Activated CD8-positive, alpha-beta memory T cell treated with anti-CD3 and anti-CD28 coated beads, Interleukin-2, amount 10 ng/mL, durations not matched to agents 7 days and 5 days (primary cell): ENCODE data around the gene EXOC6B. TPM values are rescaled to one million over a fixed set of nuclear protein-coding genes. Genes with fewer than 3 reads are reported as not detected.

ENCODE experiments used
- ATAC-seq: fragments of 150-1000 bp; cut with Tn5 transposase; one replicate; pipeline ENCODE4 v1.10.0; 2021; ENCODE audit warnings: moderate library complexity
- CTCF ChIA-PET: fragments of 350-600 bp; sonication (Branson Sonifier 250); formaldehyde crosslinking; loops from one replicate; lab custom pipeline; 2021; ENCODE audit warnings: antibody characterized with exemption; lab: Charles Lee
- DNase-seq: peaks from one replicate; pipeline ENCODE4 v3.0.0-alpha.2; 2020
- H3K27ac Mint-ChIP-seq: one replicate; pipeline ENCODE4 v1.8.0; 2021; ENCODE audit warnings: mild to moderate bottlenecking, mixed read lengths
- H3K27me3 Mint-ChIP-seq: one replicate; pipeline ENCODE4 v1.8.0; 2021; ENCODE audit warnings: mixed read lengths
- H3K36me3 Mint-ChIP-seq: one replicate; pipeline ENCODE4 v1.8.0; 2021; ENCODE audit warnings: mild to moderate bottlenecking, mixed read lengths
- H3K4me1 Mint-ChIP-seq: one replicate; pipeline ENCODE4 v1.8.0; 2021; ENCODE audit warnings: mixed read lengths
- H3K4me3 Mint-ChIP-seq: one replicate; pipeline ENCODE4 v1.8.0; 2021; ENCODE audit warnings: mild to moderate bottlenecking, moderate library complexity, mixed read lengths
- H3K9me3 Mint-ChIP-seq: one replicate; pipeline ENCODE4 v1.8.0; 2022; ENCODE audit warnings: low read depth, mixed read lengths
- total RNA-seq, 2 experiments: library from RNA; stranded (reverse); gene quantifications; one replicate each; pipeline ENCODE4 v1.2.3, GENCODE V29; 2021

EXOC6B gene
- total RNA-seq, 2 experiments from 2014 or later = 14.1 to 22.8 TPM

GRCh38 chr2:72708236-72708635, 117.6 kb downstream of the EXOC6B start:
- Mint-ChIP-seq H3K27ac (no peak overlapping the region), H3K4me1 (peaks cover 3% of the 10 kb centered on the region), H3K9me3 (no peaks in the 10 kb centered on the region), H3K36me3 (peaks cover 2% of the 10 kb centered on the region), H3K27me3 (no peaks in the 10 kb centered on the region), H3K4me3 (no peak overlapping the region)
- DNase-seq (no peak), ATAC-seq (no peak)
- CTCF ChIA-PET = interaction anchor here (1.0 kb wide), 1 partner anchor 154 kb away, joined by 4 read pairs; no protein-coding TSS in a partner anchor

- Mint-ChIP-seq H3K27ac (no peak overlapping the region), H3K27me3 (no peaks in the 10 kb centered on the region), H3K9me3 (no peaks in the 10 kb centered on the region), H3K4me1 (no peaks in the 10 kb centered on the region), H3K36me3 (peaks cover 4% of the 10 kb centered on the region), H3K4me3 (no peak overlapping the region)
- CTCF ChIA-PET = no interaction called here
- no peak for ATAC-seq
- DNase-seq = no peak
These were observed 127.5 kb downstream of the EXOC6B start for GRCh38 chr2:72698300-72698699.

- no peaks in the 10 kb centered on the region for H3K27me3 Mint-ChIP-seq
- no peaks in the 10 kb centered on the region for H3K9me3 Mint-ChIP-seq
- CTCF ChIA-PET = no interaction called here
- no peak overlapping the region for H3K27ac Mint-ChIP-seq
- no peak for DNase-seq
- H3K36me3 Mint-ChIP-seq = peaks cover 4% of the 10 kb centered on the region
- no peak for ATAC-seq
- no peaks in the 10 kb centered on the region for H3K4me1 Mint-ChIP-seq
- H3K4me3 Mint-ChIP-seq = no peak overlapping the region
These were observed 129.3 kb downstream of the EXOC6B start for GRCh38 chr2:72696559-72696958.

- CTCF ChIA-PET = no interaction called here
- no peaks in the 10 kb centered on the region for H3K9me3 Mint-ChIP-seq
- no peaks in the 10 kb centered on the region for H3K4me1 Mint-ChIP-seq
- DNase-seq (no peak), ATAC-seq (no peak)
- peaks cover 2% of the 10 kb centered on the region for H3K36me3 Mint-ChIP-seq
- no peak overlapping the region for H3K4me3 Mint-ChIP-seq
- no peaks in the 10 kb centered on the region for H3K27me3 Mint-ChIP-seq
- no peak overlapping the region for H3K27ac Mint-ChIP-seq
These were observed 130.2 kb downstream of the EXOC6B start for GRCh38 chr2:72695676-72696075.

- no peak for ATAC-seq
- H3K36me3 Mint-ChIP-seq = peaks cover 2% of the 10 kb centered on the region
- no peaks in the 10 kb centered on the region for H3K4me1 Mint-ChIP-seq
- no peak overlapping the region for H3K4me3 Mint-ChIP-seq
- DNase-seq = no peak
- no peaks in the 10 kb centered on the region for H3K27me3 Mint-ChIP-seq
- CTCF ChIA-PET = no interaction called here
- no peak overlapping the region for H3K27ac Mint-ChIP-seq
- H3K9me3 Mint-ChIP-seq = no peaks in the 10 kb centered on the region
These were observed 130.9 kb downstream of the EXOC6B start for GRCh38 chr2:72694715-72695496.

GRCh38 chr2:72689579-72690195, 136.1 kb downstream of the EXOC6B start:
- Mint-ChIP-seq H3K9me3 (no peaks in the 10 kb centered on the region), H3K4me1 (no peaks in the 10 kb centered on the region)
- CTCF ChIA-PET = no interaction called here

GRCh38 chr2:72685638-72686213, 140.1 kb downstream of the EXOC6B start:
- ATAC-seq (no peak), DNase-seq (no peak)
- H3K4me3 Mint-ChIP-seq = no peak overlapping the region
- H3K27me3 Mint-ChIP-seq = no peaks in the 10 kb centered on the region
- no peaks in the 10 kb centered on the region for H3K36me3 Mint-ChIP-seq
- no peak overlapping the region for H3K27ac Mint-ChIP-seq
- H3K4me1 Mint-ChIP-seq = no peaks in the 10 kb centered on the region
- no peaks in the 10 kb centered on the region for H3K9me3 Mint-ChIP-seq
- CTCF ChIA-PET = no interaction called here

More at GRCh38 chr2:72689579-72690195, 136.1 kb downstream of the EXOC6B start:
- H3K27ac Mint-ChIP-seq = no peak overlapping the region
- no peaks in the 10 kb centered on the region for H3K27me3 Mint-ChIP-seq
- H3K36me3 Mint-ChIP-seq = no peaks in the 10 kb centered on the region
- DNase-seq (no peak), ATAC-seq (no peak)
- no peak overlapping the region for H3K4me3 Mint-ChIP-seq

- Mint-ChIP-seq H3K4me1 (no peaks in the 10 kb centered on the region), H3K27me3 (no peaks in the 10 kb centered on the region), H3K36me3 (peaks cover 1% of the 10 kb centered on the region), H3K27ac (no peak overlapping the region), H3K4me3 (no peak overlapping the region), H3K9me3 (no peaks in the 10 kb centered on the region)
- CTCF ChIA-PET = no interaction called here
- DNase-seq = no peak
- ATAC-seq = no peak
These were observed 143.8 kb downstream of the EXOC6B start for GRCh38 chr2:72682061-72682460.

GRCh38 chr2:72681016-72681995, 144.5 kb downstream of the EXOC6B start:
- no peaks in the 10 kb centered on the region for H3K9me3 Mint-ChIP-seq
- CTCF ChIA-PET = no interaction called here
- DNase-seq = no peak
- no peak overlapping the region for H3K4me3 Mint-ChIP-seq
- no peaks in the 10 kb centered on the region for H3K4me1 Mint-ChIP-seq
- no peak overlapping the region for H3K27ac Mint-ChIP-seq
- no peak for ATAC-seq
- no peaks in the 10 kb centered on the region for H3K27me3 Mint-ChIP-seq
- peaks cover 1% of the 10 kb centered on the region for H3K36me3 Mint-ChIP-seq

GRCh38 chr2:72678024-72678423, 147.8 kb downstream of the EXOC6B start:
- Mint-ChIP-seq H3K27ac (no peak overlapping the region), H3K27me3 (no peaks in the 10 kb centered on the region), H3K4me3 (no peak overlapping the region), H3K9me3 (no peaks in the 10 kb centered on the region), H3K36me3 (peaks cover 1% of the 10 kb centered on the region), H3K4me1 (no peaks in the 10 kb centered on the region)
- ATAC-seq (no peak), DNase-seq (no peak)
- CTCF ChIA-PET = no interaction called here

GRCh38 chr2:72676341-72677025, 149.3 kb downstream of the EXOC6B start:
- Mint-ChIP-seq H3K27ac (no peak overlapping the region), H3K36me3 (peaks cover 1% of the 10 kb centered on the region), H3K4me1 (no peaks in the 10 kb centered on the region), H3K4me3 (no peak overlapping the region), H3K27me3 (no peaks in the 10 kb centered on the region), H3K9me3 (no peaks in the 10 kb centered on the region)
- CTCF ChIA-PET = interaction anchor here (0.6 kb wide), 1 partner anchor 61 kb away, joined by 3 read pairs; no protein-coding TSS in a partner anchor
- no peak for ATAC-seq
- no peak for DNase-seq

- ATAC-seq (no peak), DNase-seq (no peak)
- no peaks in the 10 kb centered on the region for H3K36me3 Mint-ChIP-seq
- no peaks in the 10 kb centered on the region for H3K9me3 Mint-ChIP-seq
- no peak overlapping the region for H3K4me3 Mint-ChIP-seq
- H3K4me1 Mint-ChIP-seq = no peaks in the 10 kb centered on the region
- CTCF ChIA-PET = no interaction called here
- no peak overlapping the region for H3K27ac Mint-ChIP-seq
- H3K27me3 Mint-ChIP-seq = no peaks in the 10 kb centered on the region
These were observed 150.6 kb downstream of the EXOC6B start for GRCh38 chr2:72674982-72675915.
